MCF 10A (cell line): Measurements from ENCODE around the gene SAMD11. TPM values are rescaled to one million over a fixed set of nuclear protein-coding genes. Genes with fewer than 3 reads are reported as not detected.

Source experiments
- BruUV-seq: library from RNA; stranded (reverse); fragments of 400-500 nt; replicated peaks from 2 replicates; lab custom pipeline; 2021; lab: Mats Ljungman, UMichigan
- CTCF ChIA-PET: fragments of 300-600 bp; sonication (Branson Sonifier 250); formaldehyde crosslinking; extraction: SDS; loops from one replicate; lab custom pipeline; 2021; ENCODE audit warnings: antibody characterized with exemption, inconsistent platforms; lab: Yijun Ruan, JAX
- POLR2A ChIA-PET: fragments of 300-600, 350-650 bp; sonication (Branson Sonifier 250); formaldehyde crosslinking; extraction: SDS; loops from one replicate; lab custom pipeline; 2020; ENCODE audit warnings: antibody characterized with exemption, inconsistent platforms; lab: Yijun Ruan, JAX
- DNase-seq: peaks from one replicate; pipeline ENCODE4 v3.0.0-alpha.2; 2018; ENCODE audit not compliant: unreplicated experiment
- H3K27ac Mint-ChIP-seq: one replicate; pipeline ENCODE4 v1.8.0; 2022; ENCODE audit warnings: mild to moderate bottlenecking, low read depth, mixed read lengths; ENCODE audit not compliant: unreplicated experiment
- H3K27me3 Mint-ChIP-seq: one replicate; pipeline ENCODE4 v1.8.0; 2022; ENCODE audit warnings: mixed read lengths; ENCODE audit not compliant: insufficient read depth, unreplicated experiment
- H3K36me3 Mint-ChIP-seq: one replicate; pipeline ENCODE4 v1.8.0; 2022; ENCODE audit warnings: mild to moderate bottlenecking, moderate library complexity, mixed read lengths; ENCODE audit not compliant: insufficient read depth, unreplicated experiment
- H3K4me1 Mint-ChIP-seq: one replicate; pipeline ENCODE4 v1.8.0; 2022; ENCODE audit warnings: mixed read lengths; ENCODE audit not compliant: insufficient read depth, unreplicated experiment
- H3K4me3 Mint-ChIP-seq: one replicate; pipeline ENCODE4 v1.8.0; 2022; ENCODE audit warnings: mild to moderate bottlenecking, moderate library complexity, mixed read lengths; ENCODE audit not compliant: unreplicated experiment
- H3K9me3 Mint-ChIP-seq: one replicate; pipeline ENCODE4 v1.8.0; 2022; ENCODE audit warnings: mixed read lengths; ENCODE audit not compliant: unreplicated experiment
- CTCF ChIP-seq: fragments of 200-600 bp; IDR thresholded peaks from one replicate; pipeline ENCODE4 v1.8.0; 2022; ENCODE audit warnings: antibody characterized with exemption, mild to moderate bottlenecking; ENCODE audit not compliant: unreplicated experiment
- intact Hi-C: fragments of 100-400 bp; cut with micrococcal nuclease; formaldehyde crosslinking; loops from 2 replicates; pipeline ENCODE4 v1.14.1; 2022
- total RNA-seq: library from RNA; stranded (reverse); gene quantifications from 2 replicates; pipeline ENCODE4 v1.2.3, GENCODE V29; 2022

SAMD11 gene
- total RNA-seq, 1 experiment from 2014 or later, result not detected

- BruUV-seq, result no TSS peak
Observed at GRCh38 chr1:978069-978834, 54.5 kb downstream of the SAMD11 start.

GRCh38 chr1:978835-979743, 55.4 kb downstream of the SAMD11 start:
- no peak for TF ChIP-seq CTCF
- intact Hi-C loops, result no loop called here
- BruUV-seq, result no TSS peak
- no peak overlapping the region for H3K4me3 Mint-ChIP-seq
- H3K4me1 Mint-ChIP-seq, result peaks cover 6% of the 10 kb centered on the region
- H3K36me3 Mint-ChIP-seq, result peaks cover 6% of the 10 kb centered on the region
- H3K27ac Mint-ChIP-seq, result no peak overlapping the region
- ChIA-PET POLR2A (interaction anchor here (0.6 to 1.0 kb wide), 2 partner anchors 11 to 237 kb away, joined by 3 read pairs; no protein-coding TSS in a partner anchor), CTCF (no interaction called here)
- no peaks in the 10 kb centered on the region for H3K9me3 Mint-ChIP-seq
- DNase-seq, result no peak
- H3K27me3 Mint-ChIP-seq, result peaks cover 18% of the 10 kb centered on the region

More at GRCh38 chr1:978069-978834, 54.5 kb downstream of the SAMD11 start:
- Mint-ChIP-seq H3K9me3 (no peaks in the 10 kb centered on the region), H3K36me3 (no peaks in the 10 kb centered on the region), H3K4me3 (peak overlapping the region; percentile 2), H3K27me3 (peaks cover 12% of the 10 kb centered on the region), H3K4me1 (peaks cover 6% of the 10 kb centered on the region), H3K27ac (no peak overlapping the region)
- DNase-seq, result no peak
- intact Hi-C loops, result no loop called here
- CTCF ChIA-PET, result no interaction called here
- POLR2A ChIA-PET, result no interaction called here
- no peak for TF ChIP-seq CTCF

- POLR2A ChIA-PET, result interaction anchor here (0.6 to 2.0 kb wide), 4 partner anchors 12 to 236 kb away, joined by 3 to 6 read pairs (median 3); no protein-coding TSS in a partner anchor
Observed at GRCh38 chr1:979744-980072, 56.0 kb downstream of the SAMD11 start.

More at GRCh38 chr1:979744-980072, 56.0 kb downstream of the SAMD11 start:
- DNase-seq, result no peak
- Mint-ChIP-seq H3K27me3 (peaks cover 18% of the 10 kb centered on the region), H3K9me3 (no peaks in the 10 kb centered on the region), H3K4me3 (no peak overlapping the region), H3K27ac (no peak overlapping the region), H3K36me3 (peaks cover 6% of the 10 kb centered on the region), H3K4me1 (peaks cover 6% of the 10 kb centered on the region)
- CTCF ChIA-PET, result interaction anchor here (1.5 to 6.6 kb wide), 2 partner anchors 34 to 84 kb away, joined by 5 to 117 read pairs; partner anchors contain the start of gene ISG15
- TF ChIP-seq CTCF, result no peak
- no TSS peak for BruUV-seq
- intact Hi-C loops, result loop anchor here (10.0 kb wide), 1 partner anchor 315 kb away; no protein-coding TSS in a partner anchor
